GM12873 (cell line): ENCODE data around the gene AGO3.
A peak's percentile ranks its signal among the peaks of the same experiment; 100 is the strongest.

Experiments
- CTCF ChIP-seq: IDR thresholded peaks from 2 replicates; pipeline ENCODE4 v1.5.1; 2012; ENCODE audit warnings: low read depth, mild to moderate bottlenecking, moderate library complexity, low read length, control low read depth; ENCODE audit not compliant: insufficient read depth; ENCODE audit errors: missing control alignments

The AGO3 gene

GRCh38 chr1:36094621-36095061, 163.7 kb downstream of the AGO3 start:
- TF ChIP-seq CTCF: no peak

DNA sequence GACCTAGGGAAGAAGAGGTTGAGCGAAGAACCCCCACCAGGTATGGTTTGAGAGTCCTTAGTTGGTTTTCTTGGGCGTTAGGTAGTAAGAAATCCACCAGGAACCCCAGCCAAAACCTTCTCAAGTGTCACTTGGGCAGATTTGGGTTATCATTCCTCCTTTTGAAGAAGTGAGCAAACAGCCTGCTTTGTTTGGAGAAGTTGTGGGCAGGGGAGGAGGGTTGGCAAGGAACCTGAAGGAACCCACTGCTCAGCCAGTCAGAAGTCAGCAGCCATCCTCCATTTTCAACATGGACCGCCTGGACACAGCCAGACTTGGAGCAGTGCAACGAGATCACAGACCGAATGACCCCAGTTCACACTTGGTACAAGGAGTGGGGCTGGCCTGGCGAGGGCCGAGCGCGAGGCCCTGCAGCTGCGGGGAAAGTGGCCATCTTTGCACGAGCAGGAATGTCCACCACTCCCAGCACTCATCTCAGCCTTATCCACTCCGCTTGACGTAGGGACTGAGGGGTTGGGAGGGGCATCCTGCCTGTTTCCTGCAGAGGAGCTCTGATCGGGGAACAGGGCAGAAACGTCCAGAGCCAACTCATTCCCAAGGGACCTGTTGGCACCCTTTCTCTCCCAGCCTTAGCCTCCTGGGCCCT, 165.0 kb downstream of the AGO3 start:
- no peak for TF ChIP-seq CTCF

- peak; percentile 26 for TF ChIP-seq CTCF
These were observed 165.9 kb downstream of the AGO3 start for GRCh38 chr1:36096500-36097432.

DNA sequence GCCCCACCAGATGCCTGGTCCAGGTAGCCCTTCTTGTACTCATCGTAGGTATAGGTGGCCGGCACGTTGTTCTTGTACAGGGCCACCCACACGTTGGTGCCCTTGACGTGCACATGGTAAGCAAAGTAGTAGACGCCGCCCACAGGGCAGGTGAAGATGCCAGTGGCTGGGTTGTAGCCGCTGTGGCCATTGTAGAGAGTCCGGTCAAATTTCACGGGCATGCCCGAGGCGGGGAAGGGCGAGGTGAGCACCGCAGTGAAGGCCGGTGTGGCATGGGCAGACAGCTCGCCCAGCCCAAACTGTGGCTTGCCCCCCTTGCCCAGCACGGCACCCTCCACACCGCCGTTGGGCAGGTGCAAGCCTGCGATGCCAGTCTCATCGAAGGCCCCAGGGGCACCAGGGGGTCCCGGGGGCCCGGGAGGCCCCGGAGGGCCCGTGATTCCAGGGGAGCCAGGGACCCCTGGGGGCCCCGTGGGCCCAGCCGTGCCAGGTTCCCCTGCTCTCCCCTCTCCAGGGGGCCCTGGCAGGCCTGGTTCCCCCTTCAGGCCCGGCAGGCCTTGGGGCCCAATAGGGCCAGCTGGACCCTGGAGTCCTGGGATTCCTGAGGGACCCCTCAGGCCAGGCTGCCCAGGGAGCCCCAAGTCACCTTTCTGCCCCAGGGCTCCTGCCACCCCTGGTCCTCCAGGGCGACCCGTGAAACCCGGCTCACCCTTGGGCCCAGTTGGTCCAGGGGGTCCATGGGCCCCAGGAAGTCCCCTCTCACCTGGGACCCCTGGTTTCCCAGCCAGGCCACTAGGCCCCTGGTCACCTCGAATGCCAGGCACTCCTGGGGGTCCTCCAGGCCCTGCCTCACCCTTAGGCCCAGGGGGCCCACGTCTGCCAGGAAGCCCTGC, 167.0 kb downstream of the AGO3 start:
- no peak for TF ChIP-seq CTCF

DNA sequence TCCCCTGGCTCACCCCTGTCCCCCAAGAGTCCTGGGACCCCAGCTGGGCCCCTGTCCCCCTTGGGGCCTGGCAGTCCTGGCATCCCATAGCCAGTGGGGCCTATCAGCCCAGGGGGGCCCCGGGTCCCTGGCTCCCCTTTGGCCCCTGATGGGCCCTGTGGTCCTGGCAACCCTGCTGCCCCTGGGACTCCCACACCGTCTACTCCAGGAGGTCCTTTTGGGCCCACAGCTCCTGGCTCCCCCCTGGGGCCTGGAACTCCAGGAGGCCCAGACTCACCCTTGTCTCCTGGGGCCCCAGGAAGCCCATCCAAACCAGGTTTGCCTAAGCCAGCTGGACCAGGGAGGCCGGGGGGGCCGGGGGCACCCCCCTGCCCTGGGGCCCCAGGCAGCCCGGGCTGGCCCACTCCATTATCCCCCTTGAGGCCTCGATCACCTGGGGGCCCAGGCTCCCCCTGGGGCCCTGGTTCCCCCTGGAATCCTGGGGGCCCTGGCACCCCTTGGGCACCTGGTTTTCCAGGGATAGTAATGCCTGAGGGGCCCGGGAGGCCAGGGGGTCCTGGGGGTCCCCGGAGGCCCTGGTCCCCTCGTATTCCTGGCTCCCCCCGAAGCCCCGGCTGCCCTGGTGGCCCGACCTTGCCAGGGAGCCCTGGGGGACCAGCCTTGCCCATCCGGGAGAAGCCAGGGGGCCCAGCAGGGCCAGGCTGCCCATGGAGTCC, 167.9 kb downstream of the AGO3 start:
- no peak for TF ChIP-seq CTCF

DNA sequence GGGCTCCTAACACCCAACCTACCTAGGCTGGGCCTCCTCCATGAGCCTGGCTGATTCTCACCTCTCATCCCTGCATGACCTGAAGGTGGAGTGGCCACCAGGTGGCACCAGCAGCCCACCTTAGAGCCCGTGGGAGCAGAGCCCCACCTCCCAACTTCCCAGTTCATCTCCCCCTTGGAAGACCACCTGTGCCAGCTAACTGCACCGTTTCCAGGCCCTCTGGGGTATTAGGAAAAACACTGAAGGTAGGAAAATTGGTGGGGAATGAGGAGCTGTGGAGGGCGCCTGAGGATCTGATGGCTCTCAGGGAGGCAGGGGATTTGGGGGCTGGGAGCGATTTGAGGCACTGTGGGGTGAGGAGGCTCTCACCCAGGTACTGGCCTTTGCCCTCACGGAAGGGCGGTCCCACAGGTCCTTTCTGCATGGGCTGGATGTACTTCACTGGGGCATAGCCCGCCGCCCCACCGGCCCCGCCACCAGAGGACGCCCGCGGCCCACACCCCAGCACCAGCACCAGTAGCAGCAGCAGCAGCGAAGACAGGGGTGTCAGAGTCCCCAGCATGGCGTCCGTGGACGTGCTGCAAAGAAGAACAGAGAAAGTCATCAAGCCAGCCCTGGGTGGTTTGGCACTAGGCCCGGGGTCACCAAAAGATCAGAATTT, 168.9 kb downstream of the AGO3 start:
- peak; percentile 87 for TF ChIP-seq CTCF
